ENCODE data around the gene PRLH. TPM values are rescaled to one million over a fixed set of nuclear protein-coding genes. Genes with fewer than 3 reads are reported as not detected.

Gene PRLH
- total RNA-seq, 2 donors from 2014 or later = not detected

DNA sequence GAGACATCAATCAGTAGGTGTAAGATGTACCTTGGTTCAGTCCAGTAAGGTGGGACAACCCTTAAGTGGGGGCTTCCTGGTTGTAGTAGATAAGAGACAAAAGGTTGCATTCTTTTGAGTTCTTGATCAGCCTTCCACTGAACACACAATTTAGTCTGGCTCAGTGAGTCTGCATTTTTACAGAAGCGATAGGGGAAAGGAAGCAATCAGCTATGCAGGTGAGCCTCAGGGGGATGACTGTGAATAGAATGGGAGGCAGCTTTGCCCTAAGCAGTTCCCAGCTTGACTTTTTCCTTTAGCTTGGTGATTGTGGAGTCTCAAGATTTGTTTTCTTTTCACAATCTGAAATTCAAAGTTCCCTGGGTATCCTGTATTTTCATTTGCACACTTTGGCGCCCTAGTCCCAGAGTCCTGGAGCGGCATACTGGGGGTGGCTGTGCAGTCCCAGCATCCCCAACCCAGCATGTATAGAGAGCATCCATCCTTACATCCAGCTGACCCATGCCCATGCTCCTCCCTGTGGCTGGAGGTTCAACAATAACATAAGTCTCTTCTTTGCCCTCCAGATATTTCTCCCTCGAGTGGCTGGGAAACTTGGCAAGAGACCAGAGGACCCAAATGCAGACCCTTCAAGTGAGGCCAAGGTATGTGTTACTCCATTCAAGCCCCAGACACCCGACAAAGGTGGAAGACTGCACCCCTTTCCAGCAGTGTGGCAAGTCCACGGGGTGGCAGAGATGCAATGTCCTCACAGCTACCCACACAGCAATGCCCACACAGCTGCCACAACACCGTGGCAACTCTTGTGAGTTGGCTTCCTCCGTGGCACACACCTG lies 20.1 kb upstream of the PRLH start:
- Mint-ChIP-seq H3K36me3 (ENCODE audit: insufficient read depth in 2 of 2) (no peaks in the 10 kb centered on the region), H3K4me1 (ENCODE audit: low read depth) (no peaks in the 10 kb centered on the region), H3K4me3 (no peak overlapping the region), H3K27me3 (ENCODE audit: low read depth) (peaks cover 8% of the 10 kb centered on the region), H3K9me3 (no peaks in the 10 kb centered on the region), H3K27ac (no peak overlapping the region)
- no peak for DNase-seq
- ATAC-seq (replicated peaks in 1 of 2) = no peak

DNA sequence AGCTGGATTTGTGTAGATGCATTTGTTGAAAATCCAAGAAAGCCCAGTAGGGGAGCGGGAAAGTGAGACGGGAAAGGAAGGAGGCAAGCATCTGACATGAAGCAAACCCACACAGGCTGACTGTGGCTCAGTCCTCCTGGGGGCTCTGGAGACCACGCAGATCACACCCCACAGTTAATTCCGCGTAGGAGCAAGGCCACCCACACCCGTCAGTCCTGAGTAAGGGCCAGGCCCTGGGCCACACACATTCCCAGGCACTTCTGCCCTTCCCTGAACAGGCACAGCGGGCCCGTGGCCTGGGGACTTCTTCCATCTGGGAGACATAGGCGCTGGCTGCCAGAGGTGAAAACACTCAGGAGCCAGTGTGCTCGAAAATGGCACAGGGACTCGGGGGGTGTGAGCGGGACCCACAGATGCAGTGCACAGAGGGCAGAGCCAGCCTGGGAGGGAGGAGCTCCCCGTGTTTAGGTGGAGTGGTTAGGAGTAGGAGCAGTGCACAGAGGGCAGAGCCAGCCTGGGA lies 19.4 kb upstream of the PRLH start:
- peaks cover 8% of the 10 kb centered on the region for H3K27me3 Mint-ChIP-seq (ENCODE audit: low read depth)
- DNase-seq (no peak), ATAC-seq (replicated peaks in 1 of 2) (no peak)
- H3K9me3 Mint-ChIP-seq = no peaks in the 10 kb centered on the region
- H3K36me3 Mint-ChIP-seq (ENCODE audit: insufficient read depth in 2 of 2) = no peaks in the 10 kb centered on the region
- no peak overlapping the region for H3K27ac Mint-ChIP-seq
- no peaks in the 10 kb centered on the region for H3K4me1 Mint-ChIP-seq (ENCODE audit: low read depth)
- H3K4me3 Mint-ChIP-seq = no peak overlapping the region

DNA sequence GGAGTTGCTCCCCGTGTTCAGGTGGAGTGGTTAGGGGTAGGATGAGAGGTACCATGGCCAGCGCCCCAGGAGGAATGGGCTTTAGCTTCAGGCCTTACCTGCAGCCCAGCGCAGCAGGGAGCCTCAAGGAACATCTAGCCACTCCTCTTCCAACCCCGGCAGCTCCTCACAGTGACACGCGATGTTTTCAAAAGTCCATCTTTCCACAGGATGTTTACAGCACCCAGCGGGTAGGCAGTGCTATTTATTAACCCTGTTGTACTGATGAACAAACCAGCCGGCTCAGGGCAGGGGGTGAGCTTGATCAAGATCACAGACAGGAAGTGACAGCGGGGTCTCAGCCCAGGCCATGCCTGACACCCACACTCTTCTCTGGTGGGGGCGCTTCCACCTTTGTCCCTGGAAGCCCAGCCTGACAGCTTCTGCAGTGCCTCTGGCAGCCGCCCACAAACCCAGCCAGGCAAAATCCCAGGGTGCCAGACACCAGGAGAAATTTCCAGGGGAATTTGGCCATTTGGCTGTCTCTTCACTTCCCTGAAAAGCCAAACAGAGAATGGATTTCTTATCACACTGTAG lies 18.4 kb upstream of the PRLH start:
- Mint-ChIP-seq H3K4me3 (no peak overlapping the region), H3K27me3 (ENCODE audit: low read depth) (peaks cover 8% of the 10 kb centered on the region), H3K4me1 (ENCODE audit: low read depth) (no peaks in the 10 kb centered on the region), H3K9me3 (no peaks in the 10 kb centered on the region), H3K27ac (no peak overlapping the region), H3K36me3 (ENCODE audit: insufficient read depth in 2 of 2) (no peaks in the 10 kb centered on the region)
- DNase-seq = no peak
- ATAC-seq (replicated peaks in 1 of 2) = no peak

DNA sequence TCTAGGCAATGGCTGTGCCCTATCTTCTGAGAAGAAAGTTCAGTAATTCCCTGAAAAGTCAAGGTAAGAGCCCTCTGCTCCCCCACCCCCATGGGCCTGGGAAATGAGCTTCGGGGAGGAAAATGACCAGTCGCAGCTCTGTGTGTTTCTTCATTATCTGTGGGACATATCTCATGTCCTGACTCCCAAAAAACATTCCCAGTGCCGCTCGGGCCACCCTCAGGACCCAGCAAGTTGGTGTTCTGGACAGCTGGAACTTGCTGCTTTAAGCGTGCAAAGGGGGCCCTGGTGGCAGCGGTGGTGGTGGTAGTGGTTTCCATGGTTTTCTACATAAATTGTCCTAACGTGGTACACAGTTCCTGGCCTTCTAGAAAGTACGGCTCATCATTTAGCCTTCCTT lies 17.2 kb upstream of the PRLH start:
- Mint-ChIP-seq H3K36me3 (ENCODE audit: insufficient read depth in 2 of 2) (peaks cover 0 to 3% of the 10 kb centered on the region in 2 donors), H3K4me3 (no peak overlapping the region), H3K4me1 (ENCODE audit: low read depth) (no peaks in the 10 kb centered on the region), H3K9me3 (peaks cover 2 to 3% of the 10 kb centered on the region in 2 donors), H3K27me3 (ENCODE audit: low read depth) (peaks cover 8% of the 10 kb centered on the region), H3K27ac (no peak overlapping the region)
- no peak for ATAC-seq (replicated peaks in 1 of 2)
- DNase-seq = no peak

DNA sequence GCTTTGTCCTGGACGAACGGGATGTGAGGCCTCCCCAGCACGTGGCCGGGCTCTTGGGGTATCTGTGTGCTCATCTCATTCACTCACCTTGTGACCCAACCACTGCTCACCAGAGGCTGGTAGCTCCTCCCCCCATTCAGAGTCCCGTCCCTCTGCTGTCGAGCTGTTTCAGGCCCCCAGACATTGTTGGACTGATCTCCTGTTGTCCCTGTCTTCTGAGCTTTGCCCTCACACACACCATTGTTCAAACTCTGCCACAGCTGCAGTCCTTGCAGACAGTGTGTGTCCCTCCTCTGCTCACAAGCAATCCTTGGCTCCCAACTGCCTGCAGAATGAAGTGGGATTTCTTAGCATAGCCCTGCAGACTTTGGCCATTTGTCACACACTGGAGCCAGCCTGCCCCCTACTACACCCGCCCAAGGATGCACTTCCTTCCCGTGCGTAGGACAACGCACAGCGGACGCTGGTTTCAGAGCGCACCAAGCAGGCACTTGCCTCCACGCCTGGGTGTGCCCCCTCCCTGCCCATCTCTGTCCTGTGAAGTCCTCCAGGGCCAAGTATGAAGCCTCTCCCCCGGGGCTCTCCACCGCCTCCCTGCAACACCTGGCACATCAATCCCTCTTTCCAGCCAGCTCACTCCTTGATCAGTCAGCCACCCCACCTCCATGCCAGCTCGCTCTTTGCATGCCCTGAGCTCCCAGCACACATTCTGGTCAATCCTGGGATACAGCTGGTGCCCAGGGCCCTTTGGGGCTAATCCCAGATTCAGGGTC lies 16.5 kb upstream of the PRLH start:
- DNase-seq (no peak), ATAC-seq (replicated peaks in 1 of 2) (no peak)
- Mint-ChIP-seq H3K27ac (no peak overlapping the region), H3K9me3 (peaks cover 2 to 3% of the 10 kb centered on the region in 2 donors), H3K27me3 (ENCODE audit: low read depth) (peaks cover 8% of the 10 kb centered on the region), H3K4me3 (no peak overlapping the region), H3K4me1 (ENCODE audit: low read depth) (no peaks in the 10 kb centered on the region), H3K36me3 (ENCODE audit: insufficient read depth in 2 of 2) (peaks cover 0 to 4% of the 10 kb centered on the region in 2 donors)

DNA sequence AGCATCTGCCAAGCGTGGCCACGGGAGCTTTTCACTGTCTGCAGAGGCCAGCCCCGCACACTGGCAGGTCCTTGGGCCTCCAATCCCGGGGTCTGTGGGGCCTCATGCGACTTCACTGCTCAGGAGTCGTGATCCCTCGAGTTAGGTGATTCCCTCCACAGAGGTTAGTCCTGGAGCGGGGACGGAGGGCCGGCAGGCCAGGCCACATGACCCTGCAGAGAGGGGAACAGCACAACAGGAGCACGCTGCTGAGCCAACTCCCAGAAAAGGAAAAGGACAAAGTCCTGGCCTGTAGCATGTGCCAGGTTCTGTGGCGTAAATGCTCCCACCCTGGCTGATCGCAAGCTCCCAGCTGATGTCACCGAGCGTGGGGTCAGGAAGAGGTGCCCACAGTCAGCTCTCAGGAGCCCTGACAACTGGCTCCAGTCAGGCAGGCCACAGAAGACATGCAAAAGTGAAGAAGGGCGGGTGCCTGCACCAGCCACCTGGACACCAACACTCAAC lies 15.3 kb upstream of the PRLH start:
- Mint-ChIP-seq H3K9me3 (peaks cover 4 to 6% of the 10 kb centered on the region in 2 donors), H3K27ac (no peak overlapping the region), H3K4me3 (no peak overlapping the region), H3K27me3 (ENCODE audit: low read depth) (peaks cover 10% of the 10 kb centered on the region), H3K36me3 (ENCODE audit: insufficient read depth in 2 of 2) (peaks cover 4 to 6% of the 10 kb centered on the region in 2 donors), H3K4me1 (ENCODE audit: low read depth) (no peaks in the 10 kb centered on the region)
- DNase-seq (no peak), ATAC-seq (replicated peaks in 1 of 2) (no peak)

DNA sequence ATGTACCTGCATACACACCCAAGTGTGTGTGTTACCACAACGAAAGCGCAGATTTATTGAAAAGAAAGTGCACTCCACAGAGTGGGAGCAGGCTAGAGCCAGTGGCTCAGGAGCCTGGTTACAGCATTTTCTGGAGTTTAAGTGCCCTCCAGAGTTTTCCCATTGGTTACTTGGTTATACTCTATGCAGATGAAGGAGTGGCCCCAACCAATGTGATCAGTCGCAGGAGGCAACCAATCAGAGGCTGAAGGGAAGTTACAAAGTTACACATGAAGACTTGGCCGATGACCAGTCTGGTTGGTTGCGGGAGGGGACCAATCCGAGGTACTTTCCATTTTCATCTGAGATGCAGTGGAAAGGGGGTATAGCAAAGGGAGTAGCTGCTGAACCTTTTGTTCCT lies 13.5 kb upstream of the PRLH start:
- no peak for DNase-seq
- Mint-ChIP-seq H3K4me3 (no peak overlapping the region), H3K9me3 (peaks cover 4 to 8% of the 10 kb centered on the region in 2 donors), H3K4me1 (ENCODE audit: low read depth) (peaks cover 12% of the 10 kb centered on the region), H3K36me3 (ENCODE audit: insufficient read depth in 2 of 2) (peaks cover 8 to 11% of the 10 kb centered on the region in 2 donors), H3K27ac (no peak overlapping the region), H3K27me3 (ENCODE audit: low read depth) (peaks cover 24% of the 10 kb centered on the region)
- ATAC-seq (replicated peaks in 1 of 2) = no peak

DNA sequence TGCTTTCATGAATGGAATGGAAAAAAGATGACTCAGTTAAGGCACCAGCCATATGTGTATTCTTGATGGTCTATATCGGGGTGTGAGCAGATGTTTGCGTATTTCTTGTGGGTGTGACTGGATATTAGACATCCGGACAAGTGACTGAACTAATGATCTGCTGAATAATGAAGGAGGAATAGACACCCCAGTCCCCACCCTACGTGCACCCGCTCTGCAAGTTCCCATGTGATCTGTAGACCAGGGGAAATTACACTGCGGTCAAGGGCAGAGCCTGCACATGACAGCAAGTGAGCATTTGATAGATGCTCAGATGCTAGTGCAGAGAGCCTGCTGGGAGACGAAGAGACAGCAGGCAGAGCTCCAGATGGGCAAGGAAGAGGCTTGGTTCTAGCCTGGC lies 12.4 kb upstream of the PRLH start:
- Mint-ChIP-seq H3K4me3 (no peak overlapping the region), H3K36me3 (ENCODE audit: insufficient read depth in 2 of 2) (peaks cover 8 to 11% of the 10 kb centered on the region in 2 donors), H3K27ac (no peak overlapping the region), H3K9me3 (peaks cover 4 to 8% of the 10 kb centered on the region in 2 donors), H3K4me1 (ENCODE audit: low read depth) (peaks cover 14% of the 10 kb centered on the region), H3K27me3 (ENCODE audit: low read depth) (peaks cover 27% of the 10 kb centered on the region)
- ATAC-seq (replicated peaks in 1 of 2) (no peak), DNase-seq (no peak)

DNA sequence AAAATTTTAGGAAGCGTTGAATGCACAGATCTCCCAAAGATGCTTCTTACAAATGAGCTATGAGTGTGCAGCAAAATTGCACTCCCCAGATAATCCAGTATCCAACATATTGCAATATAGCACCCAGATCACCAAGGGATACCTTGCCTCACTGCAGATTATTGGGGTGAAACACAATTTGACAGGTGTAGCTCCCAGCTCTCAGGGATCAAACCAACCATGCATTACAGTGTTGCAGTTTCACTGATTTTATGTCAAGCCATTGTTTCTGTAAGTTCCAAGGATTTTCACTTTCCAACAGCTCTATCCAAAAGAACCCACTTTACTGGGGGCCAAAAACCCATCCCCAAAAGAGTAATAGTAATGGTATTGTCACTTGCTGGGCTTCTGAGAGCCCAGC lies 10.8 kb upstream of the PRLH start:
- Mint-ChIP-seq H3K36me3 (ENCODE audit: insufficient read depth in 2 of 2) (peaks cover 8 to 11% of the 10 kb centered on the region in 2 donors), H3K9me3 (peaks cover 4 to 8% of the 10 kb centered on the region in 2 donors), H3K27me3 (ENCODE audit: low read depth) (peaks cover 30% of the 10 kb centered on the region), H3K4me3 (no peak overlapping the region), H3K4me1 (ENCODE audit: low read depth) (peaks cover 14% of the 10 kb centered on the region), H3K27ac (no peak overlapping the region)
- ATAC-seq (replicated peaks in 1 of 2) (no peak), DNase-seq (no peak)

DNA sequence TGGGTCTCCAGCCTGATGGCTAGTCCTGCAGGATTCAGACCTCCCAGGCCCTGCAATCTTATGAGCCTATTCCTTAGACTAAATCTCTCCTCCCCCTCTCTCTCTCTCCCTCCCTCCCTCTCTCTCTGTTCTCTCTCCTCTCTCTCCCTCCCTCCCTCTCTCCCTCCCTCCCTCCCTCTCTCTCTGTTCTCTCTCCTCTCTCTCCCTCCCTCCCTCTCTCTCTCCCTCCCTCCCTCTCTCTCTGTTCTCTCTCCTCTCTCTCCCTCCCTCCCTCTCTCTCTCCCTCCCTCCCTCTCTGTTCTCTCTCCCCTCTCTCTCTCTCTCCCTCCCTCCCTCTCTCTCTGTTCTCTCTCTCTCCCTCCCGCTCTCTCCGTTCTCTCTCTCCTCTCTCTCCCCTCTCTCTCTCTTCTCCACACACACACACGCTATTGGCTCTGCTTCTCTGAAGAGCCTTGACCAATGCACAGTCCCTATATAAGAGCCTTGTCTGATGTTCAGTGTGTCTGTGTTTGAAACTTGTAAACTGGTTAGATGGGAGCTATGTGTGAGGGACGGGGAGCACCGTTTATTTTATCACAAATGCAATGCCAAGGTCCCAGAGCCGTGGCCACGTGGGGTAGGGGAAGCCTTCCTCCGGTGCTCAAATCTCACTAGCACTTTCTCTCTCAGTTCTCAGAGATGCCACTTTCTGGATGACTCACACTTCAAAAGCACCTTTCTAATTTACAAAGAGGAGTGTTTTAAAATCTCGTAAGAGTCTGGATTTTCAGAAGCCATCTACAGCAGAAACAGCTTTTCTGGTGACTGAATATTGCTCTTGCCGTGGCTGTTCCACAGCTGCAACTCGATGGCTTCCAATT lies 9.4 kb upstream of the PRLH start:
- H3K4me1 Mint-ChIP-seq (ENCODE audit: low read depth) = peaks cover 14% of the 10 kb centered on the region
- H3K27me3 Mint-ChIP-seq (ENCODE audit: low read depth) = peaks cover 30% of the 10 kb centered on the region
- H3K36me3 Mint-ChIP-seq (ENCODE audit: insufficient read depth in 2 of 2) = peaks cover 8 to 11% of the 10 kb centered on the region in 2 donors
- DNase-seq (peak; percentile 55 to 62), ATAC-seq (replicated peaks in 1 of 2) (peak; percentile 96 to 98)
- H3K27ac Mint-ChIP-seq = no peak overlapping the region
- peaks cover 4 to 8% of the 10 kb centered on the region in 2 donors for H3K9me3 Mint-ChIP-seq
- peak overlapping the region; percentile 48 to 49 for H3K4me3 Mint-ChIP-seq

DNA sequence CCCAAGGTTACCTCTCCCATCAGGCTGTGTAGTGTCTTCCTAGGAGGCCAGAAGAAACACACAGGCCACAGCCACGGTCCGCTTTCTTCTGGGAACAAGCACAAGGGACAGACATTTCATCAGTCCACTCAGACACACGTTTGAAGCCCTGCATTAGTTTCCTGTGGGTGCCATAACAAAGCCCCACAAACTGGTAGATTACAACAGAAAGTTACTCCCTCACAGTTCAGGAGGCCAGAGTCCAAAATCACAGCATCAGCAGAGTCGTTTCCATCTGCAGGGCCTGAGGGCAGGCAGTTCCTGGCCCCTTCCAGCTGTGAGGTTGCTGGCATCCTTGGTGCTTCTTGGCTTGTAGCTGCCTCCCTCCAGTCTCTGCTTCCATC lies 8.8 kb upstream of the PRLH start:
- Mint-ChIP-seq H3K36me3 (ENCODE audit: insufficient read depth in 2 of 2) (peaks cover 8 to 11% of the 10 kb centered on the region in 2 donors), H3K4me1 (ENCODE audit: low read depth) (peaks cover 14% of the 10 kb centered on the region), H3K9me3 (peaks cover 4 to 8% of the 10 kb centered on the region in 2 donors), H3K27me3 (ENCODE audit: low read depth) (peaks cover 30% of the 10 kb centered on the region), H3K4me3 (peak overlapping the region; percentile 48 to 49), H3K27ac (no peak overlapping the region)
- ATAC-seq (replicated peaks in 1 of 2) (peak; percentile 28 to 47), DNase-seq (no peak)

DNA sequence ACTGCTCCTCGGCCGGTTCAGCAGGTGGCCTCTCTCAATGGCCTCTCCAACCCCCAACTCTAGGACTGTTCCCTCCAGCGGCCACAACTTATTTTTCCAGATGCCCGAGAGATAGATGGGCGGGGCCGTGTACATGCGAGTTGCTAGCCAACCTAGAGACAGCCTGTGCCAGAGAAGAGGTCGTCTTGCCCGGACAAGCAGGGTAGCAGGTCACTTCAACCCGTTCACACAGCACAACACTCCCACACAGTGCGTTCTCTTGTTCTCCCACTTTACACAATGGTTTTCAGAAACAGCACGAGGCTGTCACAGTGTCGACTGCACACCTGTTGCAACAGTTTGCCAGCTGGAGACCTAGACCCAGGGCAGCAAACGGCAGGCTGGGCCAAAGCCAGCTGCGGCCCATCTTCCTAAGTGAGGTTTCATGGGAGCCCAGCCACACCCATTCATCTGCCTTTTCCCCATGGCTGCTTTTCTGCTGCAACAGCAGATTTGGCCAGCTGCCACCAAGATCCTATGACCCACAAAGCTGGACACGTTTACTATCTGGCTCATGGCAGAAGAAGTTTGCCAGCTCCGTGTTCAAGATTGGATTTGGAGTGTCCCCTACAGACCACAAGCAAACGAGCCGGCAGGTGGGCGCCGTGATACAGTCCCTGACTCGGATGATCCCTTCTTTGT lies 7.3 kb upstream of the PRLH start:
- no peak overlapping the region for H3K4me3 Mint-ChIP-seq
- H3K4me1 Mint-ChIP-seq (ENCODE audit: low read depth) = peaks cover 14% of the 10 kb centered on the region
- no peak for ATAC-seq (replicated peaks in 1 of 2)
- no peak for DNase-seq
- H3K9me3 Mint-ChIP-seq = peaks cover 2 to 6% of the 10 kb centered on the region in 2 donors
- H3K27ac Mint-ChIP-seq = no peak overlapping the region
- H3K27me3 Mint-ChIP-seq (ENCODE audit: low read depth) = peaks cover 34% of the 10 kb centered on the region
- H3K36me3 Mint-ChIP-seq (ENCODE audit: insufficient read depth in 2 of 2) = peaks cover 5 to 11% of the 10 kb centered on the region in 2 donors
